HG03060 (cell line): Measurements from ENCODE around the gene ZNF366.

Experiments
- ATAC-seq: cut with Tn5 transposase; IDR thresholded peaks from one replicate; pipeline ENCODE4 v1.9.1; 2021; ENCODE audit warnings: low read depth, moderate number of reproducible peaks; ENCODE audit not compliant: unreplicated experiment

The ZNF366 gene

GRCh38 chr5:72447751-72448150 lies 59.5 kb downstream of the ZNF366 start:
- no peak for ATAC-seq

GRCh38 chr5:72445969-72446368 lies 61.2 kb downstream of the ZNF366 start:
- ATAC-seq, result no peak

- no peak for ATAC-seq
Measured at GRCh38 chr5:72443883-72444282, 63.3 kb downstream of the ZNF366 start.

- no peak for ATAC-seq
Measured at GRCh38 chr5:72441862-72442540, 65.2 kb downstream of the ZNF366 start.

- no peak for ATAC-seq
Measured at GRCh38 chr5:72441094-72441723, 66.0 kb downstream of the ZNF366 start.

- ATAC-seq, result peak; percentile 45
Measured at GRCh38 chr5:72440207-72440638, 67.0 kb downstream of the ZNF366 start.

- no peak for ATAC-seq
Measured at GRCh38 chr5:72439192-72439591, 68.0 kb downstream of the ZNF366 start.

GRCh38 chr5:72438141-72438540 lies 69.1 kb downstream of the ZNF366 start:
- no peak for ATAC-seq

- no peak for ATAC-seq
Measured at GRCh38 chr5:72436796-72437471, 70.3 kb downstream of the ZNF366 start.

GRCh38 chr5:72434781-72435437 lies 72.3 kb downstream of the ZNF366 start:
- no peak for ATAC-seq

GRCh38 chr5:72434056-72434780 lies 73.0 kb downstream of the ZNF366 start:
- ATAC-seq, result no peak

- no peak for ATAC-seq
Measured at GRCh38 chr5:72433522-72433921, 73.7 kb downstream of the ZNF366 start.

GRCh38 chr5:72428669-72429068 lies 78.5 kb downstream of the ZNF366 start:
- ATAC-seq, result no peak

- ATAC-seq, result no peak
Measured at GRCh38 chr5:72427488-72428437, 79.4 kb downstream of the ZNF366 start.

- no peak for ATAC-seq
Measured at GRCh38 chr5:72427016-72427415, 80.2 kb downstream of the ZNF366 start.

GRCh38 chr5:72426019-72426418 lies 81.2 kb downstream of the ZNF366 start:
- no peak for ATAC-seq

- no peak for ATAC-seq
Measured at GRCh38 chr5:72418271-72418670, 88.9 kb downstream of the ZNF366 start.

GRCh38 chr5:72417333-72418062 lies 89.7 kb downstream of the ZNF366 start:
- no peak for ATAC-seq
